Endothelial cell of umbilical vein (primary cell): ENCODE results near the gene RBFOX1.

Source experiments
- CTCF ChIP-seq, 2 donors: IDR thresholded peaks; 1 replicate in 1 of 2; 2 replicates in 1 of 2; pipeline ENCODE4 v1.5.1; 2011; ENCODE audit warnings: low read length in 2 of 2, mild to moderate bottlenecking in 2 of 2, moderate library complexity in 2 of 2, control low read depth in 1 of 2, inconsistent platforms in 1 of 2, low read depth in 1 of 2; ENCODE audit not compliant: insufficient read depth in 1 of 2; ENCODE audit errors: extremely low read depth in 1 of 2
- JUN ChIP-seq: IDR thresholded peaks from 2 replicates; pipeline ENCODE4 v1.6.1; 2011; ENCODE audit warnings: borderline replicate concordance, low read depth; ENCODE audit not compliant: insufficient read length, insufficient read depth
- POLR2AphosphoS5 ChIP-seq: IDR thresholded peaks from 2 replicates; pipeline ENCODE4 v1.6.1; 2012; ENCODE audit warnings: low read depth, mild to moderate bottlenecking, control low read depth, low read length, moderate library complexity; ENCODE audit not compliant: insufficient read depth

- no peak for TF ChIP-seq CTCF (IDR thresholded peaks at IDR 0.05; ENCODE audit: extremely low read depth in 1 of 2, insufficient read depth in 1 of 2, low read depth in 1 of 2, low read length in 2 of 2)
- TF ChIP-seq JUN: no peak
- no peak for TF ChIP-seq POLR2AphosphoS5
Measured at GRCh38 chr16:7325834-7326233, 6.8 kb upstream of the RBFOX1 start.
